CD8-positive, alpha-beta memory T cell (primary cell): Measurements from ENCODE around the gene BACH1. TPM values are rescaled to one million over a fixed set of nuclear protein-coding genes. Genes with fewer than 3 reads are reported as not detected.
A peak's percentile ranks its signal among the peaks of the same experiment; 100 is the strongest.

Experiments
- CTCF ChIA-PET: fragments of 350-600 bp; sonication (Branson Sonifier 250); formaldehyde crosslinking; loops from one replicate; lab custom pipeline; 2021; ENCODE audit warnings: antibody characterized with exemption; lab: Charles Lee
- POLR2A ChIA-PET: fragments of 350-600 bp; sonication (Branson Sonifier 250); formaldehyde crosslinking; loops from one replicate; lab custom pipeline; 2021; ENCODE audit warnings: antibody characterized with exemption; lab: Charles Lee
- DNase-seq, 5 donors: peaks; one replicate each; pipeline versions ENCODE4 v3.0.0 to v3.0.0-alpha.2; 2020 to 2022; ENCODE audit warnings: mixed read lengths in 1 of 5
- H3K27ac ChIP-seq: one replicate; pipeline ENCODE4 v1.7.0; 2013; ENCODE audit warnings: low read depth, mild to moderate bottlenecking, low read length, moderate library complexity
- H3K27me3 ChIP-seq: 2 replicates; pipeline ENCODE4 v1.7.0; 2013; ENCODE audit warnings: low read length, mild to moderate bottlenecking; ENCODE audit not compliant: insufficient read depth, poor library complexity, severe bottlenecking
- H3K36me3 ChIP-seq: 2 replicates; pipeline ENCODE4 v1.7.0; 2013; ENCODE audit warnings: mild to moderate bottlenecking, low read length, moderate library complexity; ENCODE audit not compliant: insufficient read depth
- H3K4me1 ChIP-seq: 2 replicates; pipeline ENCODE4 v1.7.0; 2013; ENCODE audit warnings: mild to moderate bottlenecking, low read length, moderate library complexity; ENCODE audit not compliant: insufficient read depth
- H3K4me3 ChIP-seq: 2 replicates; pipeline ENCODE4 v1.7.0; 2013; ENCODE audit warnings: mild to moderate bottlenecking, low read length
- H3K9me3 ChIP-seq: 2 replicates; pipeline ENCODE4 v1.7.0; 2013; ENCODE audit warnings: mild to moderate bottlenecking, low read length
- H3K27ac Mint-ChIP-seq, 8 donors: one replicate each; pipeline ENCODE4 v1.8.0; 2020 to 2021; ENCODE audit warnings: mixed read lengths in 8 of 8, mild to moderate bottlenecking in 6 of 8, inconsistent platforms in 3 of 8, moderate library complexity in 3 of 8
- H3K27me3 Mint-ChIP-seq, 2 donors: one replicate each; pipeline ENCODE4 v1.8.0; 2020 to 2021; ENCODE audit warnings: mixed read lengths in 2 of 2, mild to moderate bottlenecking in 1 of 2, moderate library complexity in 1 of 2
- H3K36me3 Mint-ChIP-seq, 3 donors: one replicate each; pipeline ENCODE4 v1.8.0; 2020 to 2021; ENCODE audit warnings: mixed read lengths in 3 of 3, inconsistent platforms in 1 of 3, mild to moderate bottlenecking in 1 of 3
- H3K4me1 Mint-ChIP-seq, 3 donors: one replicate each; pipeline ENCODE4 v1.8.0; 2020 to 2021; ENCODE audit warnings: mixed read lengths in 3 of 3, inconsistent platforms in 1 of 3, mild to moderate bottlenecking in 1 of 3
- H3K4me3 Mint-ChIP-seq, 7 donors: one replicate each; pipeline ENCODE4 v1.8.0; 2020 to 2021; ENCODE audit warnings: mixed read lengths in 7 of 7, mild to moderate bottlenecking in 6 of 7, moderate library complexity in 4 of 7, inconsistent platforms in 2 of 7
- H3K9me3 Mint-ChIP-seq, 5 donors: one replicate each; pipeline ENCODE4 v1.8.0; 2020 to 2022; ENCODE audit warnings: mixed read lengths in 5 of 5, mild to moderate bottlenecking in 3 of 5, moderate library complexity in 2 of 5, inconsistent platforms in 1 of 5
- polyA plus RNA-seq: library from polyadenylated mRNA; unstranded; fragments of 300-500 nt; fragmentation: Illumina TruSeq; gene quantifications from one replicate; pipeline ENCODE4 v1.2.3, GENCODE V29; 2021
- total RNA-seq, 2 experiments: library from RNA; stranded (reverse); gene quantifications; one replicate each; pipeline ENCODE4 v1.2.3, GENCODE V29; 2021

The BACH1 gene
- total and polyA plus RNA-seq, 3 experiments from 2014 or later = 13.0 to 25.6 (median 20.8) TPM

GRCh38 chr21:29377266-29377665 is 78.5 kb downstream of the BACH1 start:
- Mint-ChIP-seq H3K27me3 (no peaks in the 10 kb centered on the region), H3K36me3 (peaks cover 0 to 3% (median 1%) of the 10 kb centered on the region in 3 donors), H3K27ac (no peak overlapping the region), H3K9me3 (no peaks in the 10 kb centered on the region), H3K4me3 (no peak overlapping the region), H3K4me1 (peaks cover 9 to 16% (median 10%) of the 10 kb centered on the region in 3 donors)
- DNase-seq = no peak
- Histone ChIP-seq H3K27ac (no peak overlapping the region), H3K4me3 (no peak overlapping the region), H3K36me3 (no peaks in the 10 kb centered on the region), H3K4me1 (peaks cover 8% of the 10 kb centered on the region), H3K9me3 (no peaks in the 10 kb centered on the region), H3K27me3 (no peaks in the 10 kb centered on the region)
- ChIA-PET CTCF (interaction anchor here (0.6 to 1.7 kb wide), 10 partner anchors 15 to 298 kb away, joined by 3 to 11 read pairs (median 3); no protein-coding TSS in a partner anchor), POLR2A (interaction anchor here (0.7 kb wide), 1 partner anchor 79 kb away, joined by 3 read pairs; the partner anchor contains the start of gene BACH1)

- POLR2A ChIA-PET = no interaction called here
- peak overlapping the region in 1 of 8 donors; percentile 78 for H3K27ac Mint-ChIP-seq
- CTCF ChIA-PET = interaction anchor here (0.7 kb wide), 1 partner anchor 291 kb away, joined by 3 read pairs; no protein-coding TSS in a partner anchor
Observed at GRCh38 chr21:29378832-29379231, 80.1 kb downstream of the BACH1 start.

GRCh38 chr21:29379517-29380054 is 80.9 kb downstream of the BACH1 start:
- Mint-ChIP-seq H3K36me3 (peaks cover 0 to 2% (median 0%) of the 10 kb centered on the region in 3 donors), H3K4me1 (peaks cover 8 to 12% (median 9%) of the 10 kb centered on the region in 3 donors), H3K9me3 (no peaks in the 10 kb centered on the region), H3K4me3 (no peak overlapping the region), H3K27me3 (no peaks in the 10 kb centered on the region), H3K27ac (no peak overlapping the region)
- H3K4me1 ChIP-seq = peaks cover 8% of the 10 kb centered on the region
- no peaks in the 10 kb centered on the region for H3K9me3 ChIP-seq
- no peak overlapping the region for H3K4me3 ChIP-seq
- H3K27ac ChIP-seq = no peak overlapping the region
- no peaks in the 10 kb centered on the region for H3K27me3 ChIP-seq
- ChIA-PET POLR2A (no interaction called here), CTCF (interaction anchor here (0.6 to 1.4 kb wide), 3 partner anchors 10 to 292 kb away, joined by 3 read pairs; no protein-coding TSS in a partner anchor)
- H3K36me3 ChIP-seq = no peaks in the 10 kb centered on the region
- DNase-seq = no peak

More at GRCh38 chr21:29378832-29379231, 80.1 kb downstream of the BACH1 start:
- Histone ChIP-seq H3K27ac (no peak overlapping the region), H3K4me1 (peaks cover 8% of the 10 kb centered on the region), H3K9me3 (no peaks in the 10 kb centered on the region), H3K4me3 (no peak overlapping the region), H3K27me3 (no peaks in the 10 kb centered on the region), H3K36me3 (no peaks in the 10 kb centered on the region)
- Mint-ChIP-seq H3K4me1 (peaks cover 8 to 12% (median 9%) of the 10 kb centered on the region in 3 donors), H3K27me3 (no peaks in the 10 kb centered on the region), H3K36me3 (peaks cover 0 to 2% (median 0%) of the 10 kb centered on the region in 3 donors), H3K9me3 (no peaks in the 10 kb centered on the region), H3K4me3 (no peak overlapping the region)
- DNase-seq = no peak

- ChIA-PET CTCF (interaction anchor here (1.4 to 1.5 kb wide), 2 partner anchors 8 to 10 kb away, joined by 3 to 4 read pairs; no protein-coding TSS in a partner anchor), POLR2A (no interaction called here)
- H3K4me3 ChIP-seq = no peak overlapping the region
- no peak for DNase-seq
- Mint-ChIP-seq H3K27ac (no peak overlapping the region), H3K9me3 (no peaks in the 10 kb centered on the region), H3K36me3 (peaks cover 0 to 2% (median 0%) of the 10 kb centered on the region in 3 donors), H3K4me1 (peaks cover 0 to 3% (median under 1%) of the 10 kb centered on the region in 3 donors), H3K4me3 (no peak overlapping the region), H3K27me3 (no peaks in the 10 kb centered on the region)
- no peaks in the 10 kb centered on the region for H3K4me1 ChIP-seq
- no peaks in the 10 kb centered on the region for H3K27me3 ChIP-seq
- no peaks in the 10 kb centered on the region for H3K9me3 ChIP-seq
- H3K36me3 ChIP-seq = no peaks in the 10 kb centered on the region
- H3K27ac ChIP-seq = no peak overlapping the region
Observed at GRCh38 chr21:29382030-29382654, 83.4 kb downstream of the BACH1 start.

- H3K4me1 Mint-ChIP-seq = no peaks in the 10 kb centered on the region
- no peak overlapping the region for H3K4me3 ChIP-seq
- H3K27ac Mint-ChIP-seq = no peak overlapping the region
- no peak for DNase-seq
- no peak overlapping the region for H3K4me3 Mint-ChIP-seq
- H3K9me3 ChIP-seq = no peaks in the 10 kb centered on the region
- H3K36me3 Mint-ChIP-seq = peaks cover 0 to 2% (median 0%) of the 10 kb centered on the region in 3 donors
- no peaks in the 10 kb centered on the region for H3K4me1 ChIP-seq
- CTCF ChIA-PET = no interaction called here
- H3K36me3 ChIP-seq = no peaks in the 10 kb centered on the region
- H3K27ac ChIP-seq = no peak overlapping the region
- POLR2A ChIA-PET = no interaction called here
- H3K27me3 ChIP-seq = no peaks in the 10 kb centered on the region
- no peaks in the 10 kb centered on the region for H3K27me3 Mint-ChIP-seq
- no peaks in the 10 kb centered on the region for H3K9me3 Mint-ChIP-seq
Observed at GRCh38 chr21:29384683-29385359, 86.1 kb downstream of the BACH1 start.

GRCh38 chr21:29385934-29386520 is 87.3 kb downstream of the BACH1 start:
- Mint-ChIP-seq H3K27me3 (no peaks in the 10 kb centered on the region), H3K4me3 (no peak overlapping the region), H3K9me3 (no peaks in the 10 kb centered on the region), H3K36me3 (peaks cover 0 to 2% (median 0%) of the 10 kb centered on the region in 3 donors), H3K27ac (no peak overlapping the region), H3K4me1 (no peaks in the 10 kb centered on the region)
- Histone ChIP-seq H3K4me1 (no peaks in the 10 kb centered on the region), H3K27me3 (no peaks in the 10 kb centered on the region), H3K9me3 (no peaks in the 10 kb centered on the region), H3K36me3 (no peaks in the 10 kb centered on the region), H3K27ac (no peak overlapping the region), H3K4me3 (no peak overlapping the region)
- POLR2A ChIA-PET = no interaction called here
- DNase-seq = no peak
- CTCF ChIA-PET = no interaction called here

GRCh38 chr21:29386803-29387202 is 88.1 kb downstream of the BACH1 start:
- H3K27ac Mint-ChIP-seq = no peak overlapping the region
- Histone ChIP-seq H3K27ac (no peak overlapping the region), H3K4me3 (no peak overlapping the region), H3K27me3 (no peaks in the 10 kb centered on the region), H3K4me1 (no peaks in the 10 kb centered on the region), H3K36me3 (no peaks in the 10 kb centered on the region), H3K9me3 (no peaks in the 10 kb centered on the region)
- H3K4me1 Mint-ChIP-seq = no peaks in the 10 kb centered on the region
- H3K27me3 Mint-ChIP-seq = no peaks in the 10 kb centered on the region
- no peak overlapping the region for H3K4me3 Mint-ChIP-seq
- H3K9me3 Mint-ChIP-seq = no peaks in the 10 kb centered on the region
- ChIA-PET CTCF (no interaction called here), POLR2A (no interaction called here)
- H3K36me3 Mint-ChIP-seq = peaks cover 0 to 4% (median 0%) of the 10 kb centered on the region in 3 donors
- DNase-seq = no peak
